Caki2 (cell line): ENCODE data around the gene CNNM3. TPM values are rescaled to one million over a fixed set of nuclear protein-coding genes. Genes with fewer than 3 reads are reported as not detected.

Experiments used
- DNase-seq: peaks from one replicate; pipeline ENCODE4 v3.0.0-alpha.2; 2015; ENCODE audit warnings: low read depth
- in situ Hi-C: cut with HindIII; loops from 2 replicates; pipeline ENCODE4 v1.10.0; 2016; ENCODE audit warnings: low sequenced_read_pairs, low pct_unique_long_range_greater_than_20kb, mixed read lengths
- total RNA-seq: library from RNA; depleted of rRNA; stranded (reverse); fragments of >200 nt; shearing (Covaris generic); gene quantifications from 2 replicates; pipeline ENCODE4 v1.2.3, GENCODE V29; 2014; ENCODE audit warnings: low replicate concordance

The CNNM3 gene
- total RNA-seq, 1 experiment from 2014 or later: 41.7 TPM

- in situ Hi-C loops: no loop called here
- DNase-seq: no peak
These were observed 4.2 kb upstream of the CNNM3 start for GRCh38 chr2:96811917-96812316.

GRCh38 chr2:96813656-96814055 lies 2.4 kb upstream of the CNNM3 start:
- in situ Hi-C loops: no loop called here
- DNase-seq: no peak

DNA sequence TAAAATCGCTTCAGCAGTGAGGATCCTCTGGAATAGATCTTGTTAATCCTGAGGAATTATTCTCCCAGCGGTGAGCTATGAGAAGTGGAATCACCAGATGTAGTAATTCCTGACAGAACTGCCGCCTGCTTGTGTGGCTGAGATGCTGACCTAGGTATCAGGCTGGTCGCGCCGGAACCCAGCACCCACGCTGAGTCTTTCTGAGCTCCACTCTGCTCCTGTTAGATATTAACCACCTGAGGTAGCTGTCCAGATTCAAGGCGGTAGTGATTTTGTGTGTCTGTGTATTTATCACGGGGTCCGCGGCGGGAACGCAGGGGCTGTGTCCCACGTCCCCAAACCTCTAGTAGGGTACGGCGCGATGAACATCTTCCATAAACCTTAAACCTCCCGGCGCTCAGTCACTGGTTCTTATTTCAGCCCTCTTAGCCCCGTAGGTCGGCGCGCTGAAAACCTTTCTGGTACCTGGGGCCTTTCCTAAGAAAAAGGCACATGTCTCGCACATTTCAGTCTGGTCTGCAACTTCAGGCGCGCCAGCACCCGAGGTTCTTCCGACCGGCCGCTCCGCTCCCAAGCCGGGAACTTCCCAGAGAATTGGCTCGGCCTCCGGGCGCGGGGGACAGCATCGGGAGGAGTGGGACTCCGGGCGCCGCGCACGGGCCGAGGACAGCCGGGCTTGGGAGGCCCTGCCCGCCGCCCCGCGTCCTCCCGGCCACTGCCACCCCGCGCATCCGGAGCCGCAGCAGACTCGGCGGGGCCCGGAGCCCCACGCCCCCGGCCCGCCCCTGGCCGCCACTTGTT lies 542 bp upstream of the CNNM3 start:
- in situ Hi-C loops: no loop called here
- peak; percentile 70 for DNase-seq

DNA sequence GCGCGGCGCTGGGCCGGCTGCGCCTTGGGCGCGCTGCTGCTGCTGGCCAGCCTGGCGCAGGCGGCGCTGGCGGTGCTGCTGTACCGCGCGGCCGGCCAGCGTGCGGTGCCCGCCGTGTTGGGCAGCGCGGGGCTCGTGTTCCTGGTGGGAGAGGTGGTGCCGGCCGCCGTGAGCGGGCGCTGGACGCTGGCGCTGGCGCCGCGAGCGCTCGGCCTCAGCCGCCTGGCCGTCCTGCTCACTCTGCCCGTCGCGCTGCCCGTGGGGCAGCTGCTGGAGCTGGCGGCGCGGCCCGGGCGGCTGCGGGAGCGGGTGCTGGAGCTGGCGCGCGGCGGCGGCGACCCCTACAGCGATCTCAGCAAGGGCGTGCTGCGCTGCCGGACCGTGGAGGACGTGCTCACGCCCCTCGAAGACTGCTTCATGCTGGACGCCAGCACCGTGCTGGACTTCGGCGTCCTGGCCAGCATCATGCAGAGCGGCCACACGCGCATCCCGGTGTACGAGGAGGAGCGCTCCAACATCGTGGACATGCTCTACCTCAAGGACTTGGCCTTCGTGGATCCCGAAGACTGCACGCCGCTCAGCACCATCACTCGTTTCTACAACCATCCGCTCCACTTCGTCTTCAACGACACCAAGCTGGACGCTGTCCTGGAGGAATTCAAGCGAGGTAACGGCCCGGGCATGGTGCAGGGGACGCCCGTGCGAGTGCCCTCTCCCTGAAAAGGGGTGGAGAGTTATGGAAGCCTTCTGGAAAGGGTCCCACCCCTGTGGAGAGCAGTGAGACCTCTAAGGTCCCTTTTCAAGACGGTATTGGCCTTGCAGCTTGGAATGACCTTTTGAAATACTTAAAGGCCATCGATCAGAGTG lies 1.0 kb downstream of the CNNM3 start:
- in situ Hi-C loops: no loop called here
- DNase-seq: peak; percentile 30

DNA sequence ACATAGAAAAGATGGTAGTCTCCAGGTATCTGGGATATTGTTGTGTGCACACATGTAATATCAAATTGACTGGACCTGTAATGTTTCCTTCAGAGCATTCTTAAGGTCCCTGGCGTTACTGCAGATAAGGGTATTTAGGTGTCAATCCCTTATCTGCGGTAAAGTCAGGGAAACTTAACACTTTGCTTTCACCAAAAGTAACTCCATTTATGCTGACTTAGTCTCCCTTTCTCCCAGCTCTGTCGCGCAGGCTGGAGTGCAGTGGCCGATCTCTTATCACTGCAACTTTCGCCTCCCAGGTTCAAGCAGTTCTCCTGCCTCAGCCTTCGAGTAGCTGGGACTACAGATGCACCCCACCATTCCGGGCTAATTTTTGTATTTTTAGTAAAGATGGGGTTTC lies 1.8 kb downstream of the CNNM3 start:
- in situ Hi-C loops: no loop called here
- no peak for DNase-seq

DNA sequence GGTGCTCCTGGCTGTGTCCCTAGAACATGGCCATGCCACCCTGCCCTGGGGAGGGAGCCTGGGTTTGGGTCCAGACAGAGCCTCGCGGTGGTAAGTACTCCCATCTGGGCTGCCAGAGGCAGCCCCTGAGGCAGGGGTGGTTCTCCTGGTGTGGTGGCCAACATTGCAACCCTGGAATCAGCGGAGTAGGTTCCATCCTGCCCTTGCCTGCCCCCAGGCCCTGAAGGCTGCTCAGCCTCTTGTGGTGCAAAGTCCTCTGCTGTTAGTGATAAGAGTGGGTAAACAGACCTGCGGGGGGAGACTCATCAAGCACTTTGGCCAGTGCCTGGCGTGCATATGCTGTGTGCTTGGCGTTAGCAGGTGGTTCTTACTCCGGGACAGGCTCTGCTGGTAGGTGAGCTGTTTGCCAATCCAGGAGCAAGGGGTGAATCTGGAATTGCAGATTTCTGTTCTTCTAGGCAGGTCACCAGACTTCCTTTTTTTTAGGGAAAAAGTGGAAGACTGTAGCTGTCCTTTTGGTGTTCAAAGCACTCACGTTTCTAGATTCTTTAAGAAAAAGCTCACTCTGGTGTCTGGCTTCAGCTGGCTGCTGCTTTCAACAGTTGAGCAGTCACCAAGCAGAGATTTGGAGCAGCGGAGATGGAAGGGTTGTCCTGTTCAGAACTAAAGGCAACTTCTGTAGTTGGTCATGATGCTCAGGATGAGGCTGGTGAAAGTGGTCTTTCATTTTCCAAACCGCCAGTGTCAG lies 3.2 kb downstream of the CNNM3 start:
- in situ Hi-C loops: no loop called here
- DNase-seq: no peak

DNA sequence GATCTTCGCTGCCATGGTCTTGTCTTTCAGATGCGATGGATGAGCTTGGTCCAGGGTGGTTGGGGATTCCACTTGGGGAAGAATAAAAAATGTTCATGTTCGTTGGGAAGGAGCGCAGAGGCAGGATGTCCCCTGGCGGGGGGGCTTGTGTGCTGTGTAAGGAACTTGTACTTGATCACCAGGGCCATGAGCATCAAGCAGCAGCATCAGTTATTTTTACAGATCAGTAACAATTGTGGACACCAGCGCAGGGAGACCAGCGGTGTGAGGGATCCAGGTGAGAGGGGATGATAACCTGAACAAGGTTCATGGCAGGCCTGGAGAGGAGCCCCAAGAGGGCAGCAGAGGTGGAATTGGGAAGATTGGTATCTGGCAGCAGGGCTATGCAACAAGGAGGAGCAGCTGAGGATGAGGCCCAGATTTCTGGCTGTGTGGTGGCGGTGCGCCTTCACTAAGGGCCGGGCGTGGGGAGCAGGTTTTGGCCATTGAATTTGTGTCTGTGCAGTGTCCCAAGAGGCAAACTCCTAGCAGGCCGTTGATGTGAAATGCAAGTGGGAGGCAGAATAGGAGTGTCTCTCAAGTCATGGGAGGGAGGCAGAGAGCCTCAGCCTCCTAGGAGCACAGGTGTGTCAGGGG lies 3.9 kb downstream of the CNNM3 start:
- DNase-seq: no peak
- in situ Hi-C loops: no loop called here

- no peak for DNase-seq
These were observed 5.1 kb downstream of the CNNM3 start for GRCh38 chr2:96821113-96821675.

DNA sequence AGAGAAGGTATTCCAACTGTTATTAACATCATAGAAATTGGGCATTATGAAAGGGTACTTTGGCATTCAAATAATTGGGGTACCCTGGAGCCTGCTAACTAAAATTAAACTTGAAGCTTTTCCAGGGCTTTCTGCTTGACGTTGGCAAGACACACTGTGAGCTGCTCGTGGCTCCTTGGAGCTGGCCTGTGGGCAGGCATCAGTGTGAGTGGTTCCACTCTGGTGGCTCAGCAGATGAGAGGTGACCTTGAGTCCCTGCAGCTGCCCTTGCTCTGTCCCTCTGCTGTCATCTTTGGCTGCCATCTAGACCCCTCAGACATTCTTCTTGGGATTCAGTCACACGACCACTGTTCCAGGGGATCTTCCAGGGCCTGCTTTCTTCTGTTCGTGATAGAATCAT lies 6.7 kb downstream of the CNNM3 start:
- no peak for DNase-seq
- in situ Hi-C loops: no loop called here

More at GRCh38 chr2:96821113-96821675, 5.1 kb downstream of the CNNM3 start:
- in situ Hi-C loops: no loop called here

DNA sequence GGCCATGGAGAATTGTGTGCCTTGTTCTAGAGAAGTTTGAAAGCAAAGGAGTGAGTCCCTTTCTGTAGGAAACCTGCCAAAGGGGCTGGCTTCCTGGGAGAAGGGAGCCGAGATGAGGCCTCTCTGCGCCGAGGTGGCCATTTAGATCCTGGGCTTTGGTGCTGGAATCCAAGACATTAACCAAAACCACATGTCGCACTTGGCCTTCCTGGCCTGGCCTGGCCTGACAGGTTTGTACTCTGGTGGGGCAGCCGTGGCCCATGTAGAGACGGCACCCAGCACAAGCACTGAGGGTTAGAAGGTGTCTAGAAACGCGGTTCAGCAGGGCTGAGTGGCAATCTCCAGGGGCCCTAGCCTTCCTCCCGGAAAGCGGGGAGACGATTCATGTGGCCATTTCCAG lies 7.1 kb downstream of the CNNM3 start:
- DNase-seq: no peak
- in situ Hi-C loops: no loop called here

GRCh38 chr2:96824079-96824870 lies 8.2 kb downstream of the CNNM3 start:
- in situ Hi-C loops: no loop called here
- DNase-seq: no peak

DNA sequence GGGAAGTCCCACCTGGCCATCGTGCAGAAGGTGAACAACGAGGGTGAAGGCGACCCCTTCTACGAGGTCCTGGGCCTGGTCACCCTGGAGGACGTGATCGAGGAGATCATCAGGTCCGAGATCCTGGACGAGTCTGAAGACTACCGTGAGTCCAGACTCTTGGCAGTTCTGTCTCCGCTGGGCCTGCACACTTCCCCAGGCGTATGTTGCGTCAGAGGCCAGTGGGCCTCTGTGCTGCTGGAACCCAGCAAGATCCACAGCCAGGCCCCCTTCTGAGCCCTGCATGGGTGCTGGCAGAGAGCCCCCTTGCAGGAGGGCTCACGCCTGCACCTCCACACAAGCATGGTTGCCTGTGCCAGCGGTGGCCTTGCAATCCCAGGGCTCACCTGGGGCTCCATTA lies 9.0 kb downstream of the CNNM3 start:
- no peak for DNase-seq
- in situ Hi-C loops: no loop called here

DNA sequence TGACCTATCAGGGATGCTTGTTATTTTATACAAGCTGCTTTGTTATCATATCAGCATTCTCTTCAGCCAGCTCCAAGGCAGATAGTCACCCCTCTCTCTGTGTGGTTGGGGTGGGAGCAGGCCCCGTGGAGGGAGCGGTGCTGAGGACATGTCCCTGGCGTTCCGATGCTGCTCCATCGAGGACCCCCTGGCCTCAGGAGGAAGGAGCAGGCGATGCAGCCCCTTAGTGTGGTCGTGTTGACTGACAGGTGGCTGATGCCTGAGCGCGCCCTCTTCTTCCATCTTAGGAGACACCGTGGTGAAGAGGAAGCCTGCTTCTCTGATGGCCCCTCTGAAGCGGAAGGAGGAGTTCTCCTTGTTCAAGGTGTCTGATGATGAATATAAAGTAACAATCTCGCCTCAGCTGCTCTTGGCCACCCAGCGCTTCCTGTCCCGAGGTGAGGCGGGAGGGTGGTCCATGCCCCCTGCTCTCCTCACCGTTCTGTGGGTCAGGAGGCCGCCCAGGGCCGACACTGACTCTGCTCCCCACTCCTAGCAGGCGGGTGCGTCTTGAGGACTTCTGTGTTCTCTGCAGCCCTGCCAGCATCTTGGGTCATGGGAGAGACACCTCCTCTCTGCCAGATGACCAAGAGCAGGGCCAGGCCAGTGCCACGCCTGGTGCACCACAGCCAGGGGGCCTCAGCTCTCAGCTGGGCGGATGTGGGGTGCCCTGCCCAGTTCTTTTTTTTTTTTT lies 10.6 kb downstream of the CNNM3 start:
- in situ Hi-C loops: no loop called here
- DNase-seq: no peak

- in situ Hi-C loops: no loop called here
- DNase-seq: no peak
These were observed 12.4 kb downstream of the CNNM3 start for GRCh38 chr2:96828436-96828835.

DNA sequence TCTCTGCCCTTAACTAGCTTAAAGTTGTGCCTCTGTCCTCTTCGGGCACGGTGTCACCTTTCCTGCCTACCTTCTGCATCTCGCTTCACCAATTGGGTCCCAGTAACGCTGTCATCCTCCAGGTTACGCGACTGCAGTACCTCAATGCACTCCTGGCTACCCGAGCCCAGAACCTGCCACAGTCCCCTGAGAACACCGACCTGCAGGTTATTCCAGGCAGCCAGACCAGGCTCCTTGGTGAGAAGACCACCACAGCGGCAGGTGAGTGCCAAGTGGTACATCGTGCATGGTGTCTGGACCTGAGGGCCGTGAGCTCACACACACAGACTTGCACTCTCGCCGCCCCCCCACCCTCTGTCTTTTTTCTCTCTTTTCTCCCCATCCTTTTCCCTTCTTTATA lies 12.8 kb downstream of the CNNM3 start:
- in situ Hi-C loops: no loop called here
- no peak for DNase-seq

DNA sequence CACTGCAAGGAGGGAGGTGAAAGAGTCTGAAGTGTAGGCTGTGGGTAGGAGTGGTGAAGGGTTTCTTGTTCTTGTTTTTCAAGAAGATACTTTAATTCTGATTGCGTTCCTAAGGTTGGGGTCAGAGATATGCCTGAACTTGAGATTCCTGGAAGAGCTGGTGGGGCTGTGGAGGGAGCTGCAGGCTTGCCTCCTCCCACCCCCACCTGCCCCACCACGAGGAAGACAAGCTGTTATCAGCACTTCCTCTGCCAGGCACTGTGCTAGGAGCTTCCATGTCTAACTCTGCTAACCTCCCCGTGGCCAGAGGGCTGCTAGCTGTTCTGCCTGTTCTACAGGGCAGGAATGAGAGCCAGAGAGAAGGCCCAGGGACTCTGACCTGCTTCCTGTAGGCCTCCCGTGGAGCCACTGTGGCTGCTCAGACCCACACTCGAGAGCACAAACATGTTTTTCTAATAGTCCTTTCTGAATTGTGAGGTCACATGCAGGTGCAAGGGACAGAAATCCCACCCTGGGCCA lies 14.0 kb downstream of the CNNM3 start:
- no peak for DNase-seq

DNA sequence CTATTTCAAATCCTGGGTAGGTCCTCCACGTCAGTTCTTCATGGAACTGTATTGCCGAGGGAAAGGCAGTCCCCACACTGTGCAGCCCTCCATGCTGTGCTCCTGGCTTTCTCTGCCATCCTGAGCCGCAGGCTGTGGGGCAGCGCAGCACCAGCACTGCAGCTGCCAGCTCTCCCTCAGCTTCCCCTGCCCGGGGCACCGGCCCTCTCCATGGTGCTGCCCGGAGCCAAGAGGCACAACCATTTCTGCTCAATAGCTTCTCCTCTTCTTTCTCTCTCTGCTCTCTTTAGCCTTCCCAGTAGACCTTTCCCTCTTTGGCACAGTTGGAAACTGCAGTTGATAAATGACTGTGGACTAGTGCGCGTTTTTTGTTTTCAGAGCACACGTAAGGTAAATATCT lies 15.6 kb downstream of the CNNM3 start:
- in situ Hi-C loops: no loop called here

More for the DNA sequence above, 14.0 kb downstream of the CNNM3 start:
- in situ Hi-C loops: no loop called here

More for the DNA sequence above, 15.6 kb downstream of the CNNM3 start:
- DNase-seq: no peak
